SKM-1 treated with dmso at 0.1 percent for 144 hours (cell line): ENCODE measurements around the gene GRIA1.
A peak's percentile ranks its signal among the peaks of the same experiment; 100 is the strongest.

Experiments used
- DNase-seq: peaks from one replicate; lab custom pipeline; 2025; ENCODE audit not compliant: unreplicated experiment; lab: John Stamatoyannopoulos, UW

Gene GRIA1

DNA sequence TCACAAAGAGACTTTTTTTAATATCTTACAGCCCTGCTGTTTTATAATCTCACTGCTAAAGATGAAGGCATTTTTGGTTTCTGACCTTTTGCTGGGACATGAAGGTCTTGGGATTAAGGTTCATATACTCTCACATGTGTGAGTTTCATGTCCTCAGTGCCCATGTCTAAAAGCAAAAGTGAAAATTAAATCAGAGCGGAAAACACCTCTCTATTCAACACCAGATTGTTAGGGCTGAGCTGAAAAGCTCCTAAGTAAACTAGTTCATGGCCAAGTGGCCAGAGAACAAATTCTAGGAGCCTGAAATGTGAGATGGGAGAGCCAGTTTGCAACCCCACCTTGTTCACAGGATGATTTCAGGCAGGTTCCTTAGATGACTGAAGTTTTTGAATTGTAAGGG is 110.9 kb downstream of the GRIA1 start:
- DNase-seq, result no peak

DNA sequence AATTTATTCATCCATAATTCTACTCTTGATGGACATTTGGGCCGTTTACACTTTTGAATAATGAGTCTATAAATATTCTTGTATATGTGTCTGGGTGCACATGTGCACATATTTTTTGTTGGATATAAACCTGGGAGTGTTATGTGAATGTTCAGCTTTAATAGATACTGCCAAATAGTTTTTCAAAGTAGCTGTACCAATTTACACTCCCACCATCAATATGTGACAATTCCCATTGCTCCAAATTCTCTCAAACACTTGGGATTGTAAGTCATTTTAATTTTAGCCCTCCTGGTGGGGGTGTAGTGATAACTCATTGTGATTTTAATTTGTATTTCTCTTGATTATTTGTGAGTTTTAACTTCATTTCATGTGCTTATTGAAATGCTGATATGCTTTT is 114.9 kb downstream of the GRIA1 start:
- DNase-seq, result no peak

DNA sequence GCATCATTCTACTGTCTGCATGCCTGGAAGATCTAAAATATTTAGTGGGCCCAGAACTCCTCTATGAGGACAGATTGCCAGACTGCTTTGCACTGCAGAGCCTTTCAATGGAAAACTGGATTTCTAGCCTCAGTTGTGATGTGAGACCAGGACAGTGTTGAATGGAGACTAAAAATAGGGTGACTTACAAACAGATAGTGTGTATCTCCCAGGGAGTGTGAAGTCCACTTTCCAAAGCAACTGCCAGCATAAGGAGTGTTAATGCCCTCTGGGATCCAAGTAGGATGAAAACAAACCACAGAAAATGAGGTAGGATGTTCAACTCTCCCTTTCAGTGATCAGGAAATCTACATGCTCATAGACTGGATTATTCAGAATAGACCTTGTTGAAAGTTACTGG is 119.5 kb downstream of the GRIA1 start:
- no peak for DNase-seq

DNA sequence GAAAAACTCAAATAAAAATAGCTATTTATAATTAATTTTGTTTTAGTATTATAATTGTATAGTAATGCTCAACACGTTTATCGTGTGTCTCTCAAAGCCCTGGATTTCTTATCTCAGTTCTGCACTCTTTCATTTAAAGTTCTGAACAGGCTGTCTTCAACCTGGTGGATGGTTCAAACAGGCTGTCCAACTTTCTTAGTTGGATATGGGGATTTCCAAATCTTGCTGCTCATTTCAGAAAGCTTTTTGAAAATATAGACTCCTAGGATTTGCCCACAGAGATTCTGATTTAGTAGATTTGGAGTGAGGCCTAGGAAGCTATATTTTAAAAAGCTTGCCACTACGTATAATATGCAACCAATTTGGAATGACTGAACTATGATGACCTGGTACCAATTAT is 120.3 kb downstream of the GRIA1 start:
- no peak for DNase-seq

DNA sequence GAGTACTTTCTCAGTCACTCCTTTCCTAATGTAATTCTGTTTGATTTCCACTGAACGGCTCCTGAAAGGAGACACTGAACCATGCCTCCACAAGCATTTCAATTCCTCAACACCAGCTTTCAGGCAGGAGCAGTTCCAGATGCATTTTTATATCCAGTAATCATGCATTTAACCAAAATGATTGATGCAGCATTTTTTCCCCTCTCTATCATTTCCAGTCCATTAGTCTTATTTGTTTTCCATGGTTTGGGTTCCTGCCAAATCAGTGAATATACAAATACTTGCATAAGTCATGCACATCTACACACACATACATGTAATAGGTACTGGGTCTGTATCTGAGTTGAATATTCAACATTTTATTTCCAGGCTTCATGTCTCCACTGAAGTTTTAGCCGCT is 122.7 kb downstream of the GRIA1 start:
- no peak for DNase-seq

DNA sequence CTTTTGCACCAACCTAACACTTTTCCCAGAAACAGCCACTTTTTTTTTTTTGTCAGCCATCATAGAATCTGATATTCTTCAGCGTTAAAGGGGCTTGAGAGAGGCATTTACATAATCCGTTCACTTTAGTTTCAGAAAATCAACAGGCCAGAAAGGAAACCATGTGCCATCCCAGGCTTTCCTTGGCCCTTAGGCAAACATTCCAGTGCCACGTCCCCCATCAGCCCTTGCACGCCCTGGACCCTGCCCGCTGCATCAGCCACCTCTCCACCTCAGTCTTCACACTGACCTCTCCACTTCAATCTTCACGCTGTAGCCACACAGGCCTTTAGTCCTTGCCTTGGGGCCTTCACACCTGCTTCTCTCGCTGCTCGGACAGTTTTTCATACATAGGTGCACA is 123.2 kb downstream of the GRIA1 start:
- no peak for DNase-seq

DNA sequence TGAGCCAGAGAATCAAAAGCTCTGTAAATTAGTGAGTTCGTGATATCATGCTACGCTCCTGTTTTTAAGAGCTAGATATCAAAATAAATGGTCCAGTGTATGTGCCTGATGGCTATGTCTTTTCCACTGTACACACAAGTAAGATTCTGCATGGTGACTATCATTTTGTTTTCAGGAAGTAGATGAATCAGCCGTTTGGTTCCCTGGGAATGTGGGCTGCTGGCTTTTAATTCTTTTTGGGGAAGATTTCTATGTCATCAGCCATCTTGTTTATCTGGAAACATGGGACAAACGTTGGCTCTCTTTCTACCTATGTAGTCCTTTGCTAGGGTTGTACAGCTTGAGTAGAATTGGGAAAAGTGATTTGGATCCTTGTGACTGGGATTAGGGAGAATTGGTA is 126.7 kb downstream of the GRIA1 start:
- no peak for DNase-seq

DNA sequence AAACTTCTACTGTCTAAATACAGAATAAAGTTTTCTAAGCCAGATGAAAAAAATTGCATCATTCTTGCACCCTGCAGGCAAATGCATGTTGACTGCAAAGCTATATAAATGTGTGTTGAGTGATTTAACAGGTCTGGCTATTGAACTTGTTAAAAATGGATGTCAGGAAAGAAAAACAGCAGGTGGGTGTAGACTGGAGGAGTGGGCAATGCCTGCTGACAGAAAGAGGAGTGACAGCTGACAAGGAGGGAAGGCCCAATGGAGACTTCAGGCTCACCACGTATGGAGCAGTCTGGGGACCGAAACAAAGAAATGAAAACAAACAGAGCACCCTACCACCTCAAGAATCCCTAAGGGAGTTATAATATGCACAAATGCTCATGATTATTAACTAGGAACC is 127.8 kb downstream of the GRIA1 start:
- DNase-seq, result no peak

DNA sequence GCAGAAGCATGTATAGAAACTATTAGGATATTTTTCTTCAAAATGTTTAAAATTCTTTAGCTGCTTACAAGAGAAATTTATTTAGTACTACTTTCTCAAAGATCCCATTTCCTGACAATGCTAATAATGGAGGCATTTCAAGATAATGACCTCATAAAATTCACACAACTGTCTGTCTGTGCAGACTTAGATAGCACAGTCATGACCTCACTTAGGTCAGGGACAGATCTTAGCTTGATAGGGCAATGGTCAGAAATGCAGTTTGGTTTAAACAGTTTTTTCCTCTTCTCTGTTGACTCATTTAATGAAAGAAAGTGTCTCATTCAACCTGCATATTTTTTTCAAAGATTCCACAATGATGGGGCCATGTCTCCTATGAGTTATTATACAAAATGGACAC is 128.4 kb downstream of the GRIA1 start:
- no peak for DNase-seq

DNA sequence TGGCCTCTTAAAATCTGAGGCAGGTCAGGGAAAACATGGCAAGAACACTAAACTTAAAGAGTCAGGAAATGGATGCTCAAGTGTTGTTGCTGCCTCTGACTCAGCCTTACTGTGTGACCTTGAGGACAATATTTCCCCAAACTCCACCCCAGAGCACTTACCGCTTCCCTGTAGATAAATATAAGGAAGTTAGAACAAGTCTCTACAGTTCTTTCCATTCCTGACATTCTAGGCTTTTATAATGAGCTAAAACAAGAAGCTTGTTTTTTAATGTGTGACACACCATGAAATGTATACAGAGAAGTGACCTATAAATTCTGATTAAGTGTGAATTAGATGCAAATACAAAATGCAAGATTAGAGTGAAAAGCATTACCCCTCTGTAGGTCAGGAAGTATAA is 129.3 kb downstream of the GRIA1 start:
- DNase-seq, result peak; percentile 7

DNA sequence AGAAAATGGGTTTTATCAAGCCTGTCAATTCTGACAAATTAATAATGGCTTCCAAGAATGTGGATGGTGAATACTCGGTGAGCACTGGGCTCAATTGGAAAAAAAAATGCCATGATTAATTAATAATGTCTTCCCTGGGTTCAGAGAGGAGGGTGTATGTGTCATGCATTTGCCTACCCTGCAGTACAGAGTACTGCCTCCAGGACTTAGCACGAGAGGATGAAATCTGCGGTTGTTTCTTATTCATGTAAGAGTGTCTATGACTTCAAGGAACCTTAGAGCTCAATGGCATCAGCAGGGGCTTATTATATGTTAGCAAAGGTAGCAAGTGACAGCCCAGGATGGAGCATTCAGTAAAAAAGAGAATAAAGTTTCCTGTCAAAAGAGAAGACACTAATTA is 132.7 kb downstream of the GRIA1 start:
- no peak for DNase-seq

DNA sequence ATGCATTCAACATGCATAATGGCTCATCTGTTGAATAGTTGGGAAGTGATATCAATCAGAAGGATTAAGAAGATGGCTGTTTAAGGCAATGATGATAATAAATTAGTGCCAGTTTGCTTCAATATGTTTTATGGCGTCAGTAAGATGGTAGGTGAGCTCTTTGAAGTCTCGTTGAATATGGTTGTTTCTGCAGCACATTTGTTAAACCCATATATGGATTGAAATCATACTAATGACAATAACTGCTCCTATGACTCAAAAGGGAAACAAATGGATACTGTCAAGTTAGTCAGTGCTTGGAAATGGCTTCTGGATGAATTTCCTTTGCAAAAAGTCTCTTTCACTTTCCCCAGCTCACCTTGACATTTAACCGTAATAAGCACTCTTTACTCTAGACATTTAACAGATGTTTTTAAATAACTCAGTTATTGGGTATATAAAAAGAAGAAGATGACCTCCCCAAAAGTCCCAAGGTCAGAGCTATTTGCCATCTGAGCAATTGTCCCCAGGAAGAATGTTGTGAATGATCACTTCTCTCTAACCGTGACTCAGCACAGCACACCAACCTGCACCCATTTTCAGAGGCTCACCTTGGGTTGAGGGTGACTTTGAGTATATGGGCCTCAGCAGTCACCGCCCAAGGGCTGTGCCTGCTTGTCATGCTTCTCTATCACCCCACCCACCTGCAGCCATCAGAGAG is 133.4 kb downstream of the GRIA1 start:
- no peak for DNase-seq

DNA sequence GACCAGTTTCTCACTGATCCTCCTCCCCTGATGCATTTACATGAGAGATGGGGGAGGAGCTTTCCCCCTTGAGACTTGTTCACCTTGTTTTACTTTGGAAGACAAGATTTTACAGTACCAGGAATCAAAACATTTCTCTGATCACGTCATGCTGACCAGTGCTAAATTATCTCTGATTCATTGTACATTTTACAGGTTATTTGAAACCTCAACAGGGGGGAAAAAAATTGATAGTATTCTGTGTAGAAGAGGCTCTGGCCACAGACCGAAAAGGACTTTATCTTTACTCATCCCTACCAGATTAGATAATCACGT is 133.9 kb downstream of the GRIA1 start:
- DNase-seq, result no peak

DNA sequence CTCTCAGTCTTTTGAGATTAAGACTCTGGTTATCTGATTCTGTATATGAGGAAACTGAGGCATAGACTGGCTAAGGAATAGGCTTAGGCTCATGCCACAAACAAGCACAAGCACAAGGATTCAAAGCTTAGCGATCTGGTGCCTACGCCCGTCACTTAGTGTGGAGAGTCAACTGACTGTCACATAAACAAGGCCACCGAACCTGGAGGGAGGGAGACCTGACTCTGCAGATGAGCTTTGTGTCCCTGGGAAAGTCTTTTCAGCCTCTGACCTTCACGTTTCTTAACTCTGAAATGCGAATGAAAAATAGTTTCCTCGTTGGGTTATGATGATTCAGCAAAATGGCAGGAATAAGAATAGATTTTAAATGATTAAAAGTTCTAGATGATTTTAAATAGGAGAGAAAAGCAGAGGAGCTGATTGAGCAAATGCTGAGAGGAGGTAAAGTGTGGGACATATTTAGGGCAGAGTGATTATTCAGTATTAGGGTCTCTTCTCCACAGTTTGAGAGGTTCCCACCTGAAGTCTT is 135.4 kb downstream of the GRIA1 start:
- DNase-seq, result no peak

DNA sequence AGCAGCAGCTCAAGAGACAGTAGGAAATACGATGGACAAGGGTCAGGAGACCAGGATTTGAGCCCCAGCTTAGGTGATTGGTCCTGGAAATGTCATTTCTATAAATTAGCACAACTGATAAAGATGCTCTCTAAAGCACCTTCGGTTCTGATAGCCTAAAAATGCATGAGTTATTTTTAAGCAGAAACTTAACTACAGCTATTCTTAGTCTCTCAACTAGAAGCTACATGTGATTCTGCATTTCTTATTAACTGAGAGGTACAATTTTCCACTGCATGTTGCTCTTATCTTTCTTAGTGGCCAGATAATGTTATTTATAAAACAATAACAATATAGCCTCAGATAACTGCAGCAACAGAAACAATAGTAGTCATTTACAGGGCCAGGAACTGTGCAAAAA is 136.4 kb downstream of the GRIA1 start:
- no peak for DNase-seq

DNA sequence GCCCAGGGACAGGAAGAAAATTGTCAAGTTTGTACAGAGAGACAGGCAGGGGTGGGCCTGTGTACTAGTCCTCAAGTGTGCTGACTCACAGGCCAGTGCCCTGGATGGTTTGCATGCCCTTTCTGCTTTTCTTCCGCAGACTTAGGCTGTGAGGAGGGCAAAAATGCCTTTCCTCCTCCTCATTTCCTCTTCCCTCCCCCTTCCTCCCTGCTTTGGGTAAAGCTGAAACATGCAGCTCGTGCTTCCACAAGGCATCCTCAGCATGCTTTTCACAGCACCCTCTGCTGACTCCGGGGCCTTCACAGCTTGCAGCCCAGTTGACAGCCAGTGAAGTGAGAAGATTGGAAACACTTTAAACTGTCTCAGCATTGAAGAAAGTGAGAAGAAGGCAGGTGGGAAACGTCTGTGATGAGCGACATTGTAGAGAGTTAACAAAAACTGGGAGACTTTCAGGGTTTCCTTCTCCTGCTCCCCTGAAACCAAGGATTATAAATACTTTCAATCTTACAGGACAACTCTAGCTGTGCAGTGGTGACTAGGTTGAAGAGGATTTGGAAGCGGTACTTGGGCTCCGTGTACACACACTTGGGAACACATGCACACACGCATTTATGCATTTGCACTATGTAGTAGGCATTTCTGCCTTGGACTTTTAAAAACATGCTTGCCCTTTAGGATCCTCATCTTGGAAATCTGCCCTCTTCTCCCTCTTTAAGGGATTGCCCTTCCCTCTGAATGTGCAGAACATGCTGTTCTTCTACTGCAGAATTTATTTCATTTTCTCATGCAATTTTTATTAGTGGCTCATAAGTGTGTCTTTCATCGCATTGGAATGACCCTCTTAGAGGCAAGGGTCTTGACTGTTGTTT is 138.8 kb downstream of the GRIA1 start:
- DNase-seq, result no peak

DNA sequence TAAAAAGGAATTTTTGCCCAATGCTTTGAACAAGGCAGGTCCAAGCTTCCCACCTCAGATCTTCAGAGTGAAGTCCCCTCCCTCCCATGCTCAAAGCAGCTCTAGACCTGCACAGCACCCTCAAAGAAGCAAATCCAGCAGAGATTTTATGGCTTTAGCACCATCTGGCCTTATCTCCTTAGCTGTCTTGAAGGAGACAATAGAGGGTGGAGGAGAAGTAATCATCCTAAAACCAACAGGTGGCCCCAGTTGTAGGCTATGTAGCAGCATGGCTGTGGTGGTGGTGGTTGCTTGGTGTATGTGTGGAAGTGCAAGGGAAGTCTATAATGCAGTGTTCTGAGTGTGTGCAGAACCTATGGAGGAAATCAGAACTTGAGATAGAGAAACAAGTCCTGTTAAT is 140.1 kb downstream of the GRIA1 start:
- DNase-seq, result no peak

DNA sequence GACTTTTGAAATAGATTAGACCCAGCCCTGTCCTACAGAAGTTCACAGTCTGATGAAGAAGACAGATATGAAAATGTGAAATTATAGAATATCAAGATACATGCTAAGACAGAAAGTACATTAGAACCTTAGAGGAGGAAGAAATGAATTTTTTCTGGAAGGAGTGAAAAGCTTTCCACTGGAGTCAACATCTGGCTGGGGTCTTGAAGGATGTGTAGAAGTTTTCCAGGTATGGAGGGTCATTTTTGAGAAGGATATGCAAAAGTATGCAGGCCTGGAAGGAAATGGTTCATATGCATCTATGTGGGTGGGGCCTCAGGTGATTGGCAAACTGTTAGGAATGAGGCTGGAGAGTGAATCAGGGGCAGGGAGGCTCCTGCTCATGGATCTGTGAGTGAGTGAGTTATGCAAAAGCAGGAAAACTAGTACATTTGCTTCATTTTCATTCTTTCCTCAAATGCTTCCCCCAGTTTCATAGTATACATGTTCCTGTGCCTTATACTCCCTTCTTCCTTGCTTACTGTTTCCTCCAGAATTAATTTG is 142.3 kb downstream of the GRIA1 start:
- DNase-seq, result no peak

DNA sequence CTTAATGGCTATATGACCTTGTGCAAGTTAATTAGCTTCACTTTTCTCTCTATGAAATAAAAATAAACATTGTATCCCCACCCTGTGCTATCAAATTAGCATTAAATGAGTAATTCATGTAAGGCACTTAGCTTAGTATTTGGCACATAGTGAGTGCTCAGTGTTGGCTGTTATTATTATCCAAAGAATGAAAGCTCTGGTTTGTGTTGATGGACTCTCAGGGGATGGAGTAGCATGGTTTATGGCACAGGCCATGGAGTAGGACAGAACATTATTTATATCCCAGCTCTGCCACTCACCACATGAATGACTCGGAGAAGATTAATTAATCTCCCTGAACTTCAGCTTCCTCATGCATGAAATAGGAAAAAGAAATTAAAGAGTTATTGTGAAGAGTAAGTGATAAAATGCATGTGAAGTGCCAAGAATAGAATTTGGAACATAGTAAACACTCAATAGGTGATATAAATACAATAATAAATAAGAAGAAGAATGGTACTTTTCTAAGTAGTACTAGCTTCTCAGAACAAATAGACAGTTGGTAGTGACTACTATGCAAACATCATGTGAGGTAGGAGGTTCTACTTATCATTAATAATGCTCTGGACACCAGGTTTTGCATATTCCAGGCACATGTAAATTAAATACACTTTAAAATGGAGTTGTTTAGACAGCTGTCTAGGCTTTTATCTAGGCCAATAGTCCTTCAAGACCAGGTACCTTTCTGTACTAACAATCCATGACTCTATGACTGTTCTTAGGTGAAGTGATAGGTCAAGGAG is 146.4 kb downstream of the GRIA1 start:
- no peak for DNase-seq

DNA sequence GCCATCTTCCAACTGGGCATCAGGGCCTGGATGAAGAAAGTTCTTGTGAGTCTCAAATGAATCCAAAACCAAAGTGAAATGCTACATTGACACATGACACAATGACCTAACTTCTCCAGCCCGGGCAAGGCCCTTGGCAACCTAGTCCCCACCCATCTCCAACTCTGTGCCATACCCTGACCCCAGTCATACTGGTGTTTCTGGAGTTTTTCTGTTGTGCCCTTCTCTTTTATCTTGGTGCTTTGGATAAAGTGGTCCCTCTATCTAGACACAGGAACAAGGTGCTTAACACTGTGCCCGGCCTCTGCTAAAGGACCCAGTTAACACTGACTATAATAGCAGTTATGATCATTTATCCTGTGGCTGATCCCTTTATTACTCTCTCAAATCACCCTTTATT is 149.8 kb downstream of the GRIA1 start:
- no peak for DNase-seq

DNA sequence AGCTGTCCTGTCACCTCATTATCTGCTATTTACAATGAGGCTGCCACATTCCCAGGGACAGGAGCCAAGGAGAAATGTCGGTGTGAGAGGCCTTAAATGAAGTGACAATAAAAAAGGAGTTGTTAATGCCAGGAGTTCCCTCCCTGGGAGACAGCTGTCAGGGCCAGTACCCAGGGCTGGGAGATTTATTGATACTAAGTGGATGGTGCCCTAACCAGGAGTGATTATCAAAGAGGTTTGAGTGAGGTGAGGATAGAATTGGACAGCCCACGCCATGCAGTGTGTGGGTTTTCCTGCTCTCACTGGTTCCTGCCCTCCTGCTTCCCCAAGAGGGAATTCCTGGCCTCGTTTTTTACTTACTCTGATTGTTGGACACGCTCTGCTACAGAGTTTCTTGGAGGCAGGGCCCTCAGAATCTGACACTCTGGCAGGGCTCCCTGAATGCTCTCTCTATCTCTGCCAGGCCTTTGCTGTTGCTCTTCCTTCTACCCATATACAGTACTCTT is 150.8 kb downstream of the GRIA1 start:
- no peak for DNase-seq
